Cardiac fibroblast (primary cell): ENCODE results near the gene SRP14.

Experiments
- DNase-seq, 2 donors: peaks; one replicate each; pipeline versions ENCODE4 v3.0.0 to v3.0.0-alpha.2; 2010; ENCODE audit warnings: low read depth in 2 of 2
- H3K4me3 ChIP-seq, 2 donors: replicated peaks in 1 of 2; 1 replicate in 1 of 2; 2 replicates in 1 of 2; pipeline ENCODE4 v1.5.1; 2011; ENCODE audit warnings: low read depth in 2 of 2, low read length in 2 of 2, mild to moderate bottlenecking in 2 of 2, moderate library complexity in 1 of 2
- TF ChIP-seq, protein P1 (sequence below): IDR thresholded peaks from one replicate; pipeline ENCODE4 v1.5.1; 2011; ENCODE audit warnings: low read depth, mild to moderate bottlenecking, low read length, inconsistent platforms

SRP14 gene

DNA sequence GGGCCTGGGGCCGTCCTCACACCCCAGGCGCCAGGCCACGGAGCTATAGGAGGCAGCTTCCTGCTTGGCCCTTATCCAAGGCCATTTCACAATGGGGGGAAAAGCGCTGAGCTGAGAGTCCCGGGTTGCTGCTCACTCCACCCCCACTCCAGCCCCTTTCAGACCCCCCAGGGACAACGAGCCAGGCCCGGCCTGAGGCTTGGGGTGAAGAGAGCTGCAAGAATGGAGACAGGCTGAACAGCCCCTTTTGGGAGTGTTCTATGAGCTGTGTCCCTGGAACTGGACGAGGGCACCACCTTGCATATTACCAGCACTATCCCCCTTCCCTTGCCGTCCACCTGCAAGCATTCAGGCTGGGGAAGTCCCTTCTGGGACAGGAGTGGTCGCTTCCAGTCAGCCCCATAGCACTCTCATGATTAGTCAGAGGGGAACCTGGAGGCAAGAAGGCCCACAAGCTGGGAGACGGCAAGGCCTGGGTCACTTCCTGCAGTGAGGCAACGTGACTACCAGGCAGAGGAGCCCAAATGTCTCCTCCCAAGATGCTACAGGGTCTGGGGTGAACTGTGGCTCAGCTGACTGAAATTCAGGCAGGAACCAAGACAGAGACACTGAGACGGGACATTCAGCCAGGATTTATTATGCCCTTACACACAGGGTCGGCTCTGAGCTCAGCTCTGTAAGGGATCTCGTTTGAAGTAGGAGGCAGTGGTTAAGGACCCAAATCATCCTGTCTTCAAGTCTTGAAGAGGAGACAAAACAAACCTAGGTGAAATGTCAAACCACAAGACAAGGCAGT is 8.6 kb upstream of the SRP14 start:
- TF ChIP-seq, protein P1, sequence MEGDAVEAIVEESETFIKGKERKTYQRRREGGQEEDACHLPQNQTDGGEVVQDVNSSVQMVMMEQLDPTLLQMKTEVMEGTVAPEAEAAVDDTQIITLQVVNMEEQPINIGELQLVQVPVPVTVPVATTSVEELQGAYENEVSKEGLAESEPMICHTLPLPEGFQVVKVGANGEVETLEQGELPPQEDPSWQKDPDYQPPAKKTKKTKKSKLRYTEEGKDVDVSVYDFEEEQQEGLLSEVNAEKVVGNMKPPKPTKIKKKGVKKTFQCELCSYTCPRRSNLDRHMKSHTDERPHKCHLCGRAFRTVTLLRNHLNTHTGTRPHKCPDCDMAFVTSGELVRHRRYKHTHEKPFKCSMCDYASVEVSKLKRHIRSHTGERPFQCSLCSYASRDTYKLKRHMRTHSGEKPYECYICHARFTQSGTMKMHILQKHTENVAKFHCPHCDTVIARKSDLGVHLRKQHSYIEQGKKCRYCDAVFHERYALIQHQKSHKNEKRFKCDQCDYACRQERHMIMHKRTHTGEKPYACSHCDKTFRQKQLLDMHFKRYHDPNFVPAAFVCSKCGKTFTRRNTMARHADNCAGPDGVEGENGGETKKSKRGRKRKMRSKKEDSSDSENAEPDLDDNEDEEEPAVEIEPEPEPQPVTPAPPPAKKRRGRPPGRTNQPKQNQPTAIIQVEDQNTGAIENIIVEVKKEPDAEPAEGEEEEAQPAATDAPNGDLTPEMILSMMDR, result no peak
- DNase-seq, result peak; percentile 68 to 92
- no peak overlapping the region for H3K4me3 ChIP-seq

DNA sequence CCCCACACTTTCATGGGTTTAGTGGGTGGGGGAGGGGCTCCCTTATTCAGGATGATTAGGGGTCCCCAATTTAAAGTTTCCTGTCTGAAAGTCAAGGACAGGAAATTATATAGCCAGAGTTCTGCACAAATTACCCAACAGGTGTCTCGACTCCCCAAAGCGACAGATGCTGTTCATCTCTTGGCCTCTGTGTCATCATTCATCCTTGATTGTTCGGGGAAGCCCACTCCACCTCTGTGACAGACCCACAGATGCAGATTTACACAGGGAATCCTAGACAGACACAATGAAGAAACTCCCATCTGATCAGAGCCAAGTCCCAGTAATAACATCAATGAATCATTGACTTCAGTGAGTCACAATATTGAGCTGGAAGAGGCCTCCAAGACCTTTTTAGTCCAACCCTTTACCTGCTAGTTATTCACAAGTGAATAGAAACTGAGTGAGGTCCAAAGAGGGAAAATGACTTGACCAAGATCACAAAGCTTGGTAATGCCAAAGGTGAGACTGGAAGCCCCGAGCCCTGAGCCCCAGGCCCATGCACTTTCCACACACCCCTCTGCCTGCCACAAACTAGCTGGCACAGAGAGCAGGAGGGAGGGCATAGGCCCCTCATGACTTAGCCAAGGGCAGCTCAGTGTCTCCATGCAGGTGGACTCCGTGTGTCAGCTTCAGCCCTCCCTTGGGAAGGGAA is 7.9 kb upstream of the SRP14 start:
- TF ChIP-seq, protein P1, result no peak
- peak; percentile 42 to 91 for DNase-seq
- H3K4me3 ChIP-seq, result no peak overlapping the region

DNA sequence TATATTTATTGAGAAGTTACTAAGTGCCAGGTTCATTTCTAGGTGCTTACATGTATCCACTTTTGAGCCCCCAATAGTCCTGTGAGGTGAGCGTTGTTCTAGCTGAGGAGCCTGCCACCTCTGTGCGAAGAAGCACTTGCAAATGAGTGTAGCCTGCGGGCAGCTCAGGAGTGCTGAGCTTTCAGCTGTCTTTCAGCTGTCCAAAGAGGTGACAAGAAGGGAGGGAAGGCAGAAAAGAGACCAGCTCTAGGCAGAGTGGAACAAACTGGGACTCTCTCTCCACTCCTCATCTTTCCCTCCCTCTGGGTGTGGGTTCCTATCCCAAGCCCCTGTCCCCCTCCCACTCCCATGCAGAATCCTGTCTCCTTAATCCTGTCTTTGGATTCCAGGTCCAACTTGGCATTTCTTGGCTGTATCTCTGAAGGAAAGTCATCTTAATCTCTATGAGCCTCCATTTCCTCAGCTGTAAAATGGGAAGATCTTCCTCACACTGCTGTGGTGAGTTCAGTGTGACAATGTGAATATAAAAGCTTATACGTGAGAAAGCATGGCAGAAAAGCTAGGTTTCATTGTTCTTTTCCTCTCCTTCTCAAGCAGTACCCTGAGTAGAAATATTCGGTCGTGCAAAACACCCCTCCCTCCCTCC is 6.7 kb upstream of the SRP14 start:
- no peak overlapping the region for H3K4me3 ChIP-seq
- no peak for DNase-seq

DNA sequence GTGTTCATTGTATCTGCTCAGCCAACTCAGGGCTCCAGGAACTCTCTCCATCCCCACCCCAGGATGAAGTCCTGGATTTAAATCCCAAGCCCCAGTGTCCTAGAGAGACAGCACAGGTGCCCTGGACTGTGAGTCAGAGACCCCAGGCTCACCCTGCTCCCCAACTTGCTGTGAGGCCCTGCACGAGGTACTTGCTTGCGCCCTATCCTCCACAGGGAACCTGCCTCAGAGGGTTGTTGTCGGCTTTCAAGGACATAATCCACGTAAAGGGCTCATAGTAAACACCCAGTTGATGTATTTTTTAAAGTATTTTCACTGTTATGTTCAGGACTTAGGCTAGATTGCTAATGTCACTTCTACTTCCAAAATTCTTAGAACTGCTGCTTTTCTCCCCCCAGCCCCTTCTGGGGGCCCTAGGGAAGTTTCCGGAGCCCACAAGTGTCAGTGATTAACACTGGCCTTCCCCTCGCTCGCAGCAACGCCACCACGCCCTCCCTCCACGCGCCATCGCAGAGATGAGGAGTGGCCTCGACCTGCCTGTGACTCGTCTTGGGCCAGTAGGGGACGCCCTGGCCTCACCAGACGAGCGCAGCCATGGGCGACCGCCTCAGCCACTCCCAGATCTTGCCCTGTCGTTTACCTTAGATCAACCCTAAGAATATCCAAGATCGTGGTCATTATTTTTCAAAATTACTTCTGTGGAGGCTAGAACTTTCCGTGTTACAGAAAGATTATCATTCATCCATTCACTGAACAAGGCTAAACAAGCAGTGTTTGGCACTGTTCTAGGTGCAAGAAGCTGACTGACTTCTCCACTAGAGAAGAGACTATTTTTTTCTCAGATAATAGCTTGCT is 6.0 kb upstream of the SRP14 start:
- TF ChIP-seq, protein P1, result peak; percentile 90
- DNase-seq, result peak; percentile 85 to 87
- H3K4me3 ChIP-seq, result no peak overlapping the region

More for the DNA sequence above, 6.7 kb upstream of the SRP14 start:
- TF ChIP-seq, protein P1, result no peak

DNA sequence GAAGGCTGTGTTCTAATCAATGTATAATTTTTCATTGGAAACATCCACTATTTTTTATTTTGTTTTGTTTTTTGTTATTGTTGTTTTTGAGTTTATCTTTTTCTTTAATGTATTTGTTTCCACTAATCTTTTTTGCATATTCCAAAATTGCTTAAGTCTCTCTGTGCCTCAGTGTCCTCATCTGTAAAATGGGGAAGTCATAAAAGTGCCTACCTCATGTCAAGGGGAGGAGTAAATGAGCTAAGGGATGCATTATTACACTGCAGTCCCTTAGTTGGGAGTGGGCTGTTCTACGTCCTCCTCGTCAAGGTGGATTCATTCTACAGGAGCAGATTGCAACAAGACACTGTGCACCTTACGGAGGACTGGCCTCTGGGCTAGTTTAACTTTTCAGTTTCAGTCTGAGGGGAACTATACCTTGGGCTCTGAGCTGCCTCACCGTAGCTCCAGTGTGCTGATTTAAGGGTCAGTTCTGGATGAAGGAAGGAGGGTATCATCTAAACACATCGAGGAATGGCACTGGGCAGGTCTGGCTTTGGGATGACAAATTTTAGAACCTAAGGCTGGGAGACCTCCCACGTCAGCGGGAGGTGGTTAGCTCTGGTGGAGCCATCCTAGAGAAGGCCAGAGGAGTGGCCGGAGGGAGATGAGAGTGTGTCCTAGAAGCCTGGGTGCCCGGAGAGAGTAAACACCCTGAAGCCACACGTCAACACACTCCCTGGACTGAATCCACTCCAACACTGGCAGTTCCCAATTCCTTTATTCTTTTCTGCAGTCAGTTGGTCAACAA is 5.1 kb upstream of the SRP14 start:
- TF ChIP-seq, protein P1, result no peak
- H3K4me3 ChIP-seq, result no peak overlapping the region
- no peak for DNase-seq

DNA sequence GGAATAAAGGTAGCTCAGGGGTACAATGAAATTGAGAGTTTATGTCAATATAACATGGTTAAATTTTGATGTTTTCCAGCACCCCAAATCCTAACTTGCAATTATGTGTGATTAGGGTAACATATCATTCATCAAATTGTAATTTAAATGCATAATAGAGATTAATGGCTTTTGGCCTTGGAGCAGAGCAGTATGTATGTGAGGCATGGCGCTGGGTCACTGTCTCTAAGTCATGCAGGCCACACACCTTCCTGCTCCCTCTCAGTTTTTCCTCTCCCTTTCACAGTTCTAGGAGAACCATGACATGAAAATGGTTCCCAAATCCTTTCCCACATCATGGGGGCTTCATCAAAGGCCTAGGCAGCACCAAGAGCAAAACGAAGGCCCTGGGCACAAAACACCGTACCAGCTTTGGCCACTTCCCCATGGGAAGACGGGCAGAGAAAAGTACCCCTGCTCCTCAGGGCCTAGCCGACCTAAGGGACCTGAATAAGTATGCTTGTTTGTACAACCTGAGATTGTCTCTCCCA is 3.9 kb upstream of the SRP14 start:
- no peak for DNase-seq
- TF ChIP-seq, protein P1, result no peak
- H3K4me3 ChIP-seq, result no peak overlapping the region
